ENCODE data around the gene MAN1B1.

MAN1B1 gene

GRCh38 chr9:137086531-137087408 lies at the start of gene MAN1B1:
Gene MAN1B1, plus strand, starts transcription at chr9:137086985. Its CDS starts 15 bp downstream, at chr9:137087000.
- DNase-seq (ENCODE audit: low spot score) = peak; percentile 100

DNA sequence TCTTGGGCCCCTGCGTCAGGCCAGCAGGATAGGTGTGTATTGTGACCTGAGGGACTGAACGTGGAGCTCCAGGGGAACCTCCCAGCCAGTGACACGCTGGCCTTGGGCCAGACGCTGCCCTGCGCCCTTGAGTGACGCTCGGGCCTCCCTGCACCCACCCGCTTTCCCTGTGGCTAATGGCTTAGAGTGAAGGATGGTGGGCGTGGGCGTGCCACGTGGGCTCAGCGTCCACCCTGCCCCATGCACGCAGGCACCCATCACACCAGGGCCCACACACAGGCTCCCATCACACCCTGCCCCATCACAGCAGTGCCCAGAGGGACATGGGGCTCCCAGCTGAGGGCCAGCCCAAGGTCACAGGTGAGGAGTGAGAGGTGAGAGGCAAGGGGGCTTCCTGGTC lies 49.8 kb upstream of the MAN1B1 start:
- no peak for DNase-seq (ENCODE audit: low spot score)

GRCh38 chr9:137037483-137037882 lies 49.3 kb upstream of the MAN1B1 start:
- DNase-seq (ENCODE audit: low spot score) = no peak

DNA sequence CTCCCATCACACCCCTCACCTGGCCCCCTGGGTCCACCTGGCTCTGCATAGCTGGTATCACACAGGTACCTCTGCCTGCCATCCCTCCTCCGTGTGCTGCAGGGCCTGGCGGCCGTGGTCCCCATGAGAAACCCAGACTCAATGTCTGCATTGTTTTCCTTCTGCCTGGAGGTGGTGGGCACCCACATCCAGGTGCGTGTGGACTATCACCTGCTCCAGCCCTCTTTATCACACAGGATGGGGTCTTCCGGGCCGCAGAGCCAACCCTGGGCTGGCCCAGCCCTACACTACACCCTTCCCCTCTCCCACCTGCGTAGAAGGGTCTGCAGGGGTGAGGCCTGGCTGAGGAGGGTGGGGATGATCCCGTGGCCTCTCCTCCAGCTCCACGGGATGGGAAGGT lies 47.9 kb upstream of the MAN1B1 start:
- DNase-seq (ENCODE audit: low spot score) = no peak

DNA sequence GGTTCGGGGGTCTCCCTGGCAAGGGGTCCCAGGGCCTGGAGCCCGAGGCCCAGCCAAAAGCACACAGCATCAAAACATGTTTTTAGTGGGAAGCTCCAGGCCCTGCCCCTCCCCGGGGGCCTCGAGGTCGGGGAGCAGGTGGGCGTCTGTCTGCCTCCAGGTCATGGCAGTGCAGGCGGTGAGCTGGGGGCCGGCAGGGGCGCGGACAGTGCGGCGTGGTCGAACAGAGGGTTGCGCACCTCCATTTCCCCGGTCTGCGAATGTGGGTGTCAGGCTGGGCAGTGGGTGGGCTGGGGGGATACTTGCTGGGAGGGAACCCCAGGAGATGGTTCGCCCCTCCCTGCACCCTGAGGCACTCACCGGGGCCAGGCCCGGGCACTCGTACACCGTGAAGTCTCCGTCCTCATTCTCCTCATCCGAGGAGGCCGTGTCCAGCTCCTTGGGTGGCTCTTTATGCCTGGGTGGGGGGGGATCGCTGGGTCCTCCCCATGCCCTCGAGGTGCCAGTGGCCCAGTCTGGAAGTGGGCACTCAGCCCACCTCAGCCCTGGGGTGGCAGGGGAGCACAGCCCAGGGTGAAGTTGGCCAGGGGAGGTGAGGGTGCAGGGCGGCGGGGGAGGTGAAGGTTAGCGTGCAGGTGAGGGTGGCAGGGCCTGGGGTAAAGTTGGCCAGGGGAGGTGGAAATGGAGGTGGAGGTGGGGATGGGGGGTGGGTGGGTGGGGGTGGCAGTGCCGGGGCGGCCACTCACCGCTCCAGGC lies 47.0 kb upstream of the MAN1B1 start:
- DNase-seq (ENCODE audit: low spot score) = no peak

- DNase-seq (ENCODE audit: low spot score) = no peak
Measured at GRCh38 chr9:137040568-137040967, 46.2 kb upstream of the MAN1B1 start.

DNA sequence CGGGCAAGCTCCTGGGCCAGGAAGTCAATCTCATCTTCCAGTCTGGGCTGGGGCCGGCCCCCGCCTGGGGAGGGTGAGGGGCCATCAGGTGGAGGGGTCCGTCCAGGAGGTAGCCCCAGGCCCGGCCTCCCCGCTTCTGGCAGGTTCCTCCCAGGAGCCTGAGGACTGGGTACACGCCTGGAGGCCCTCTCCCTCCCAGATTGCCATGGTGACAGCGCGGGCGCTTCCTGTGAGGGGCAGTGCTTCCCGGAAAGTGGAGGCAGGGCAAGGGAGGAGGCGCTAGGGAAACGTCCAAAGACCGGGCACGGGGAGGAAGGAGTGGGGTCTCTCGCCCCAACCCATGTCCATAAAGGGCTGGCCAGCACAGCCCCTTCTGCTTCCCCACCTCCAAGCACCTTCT lies 45.7 kb upstream of the MAN1B1 start:
- no peak for DNase-seq (ENCODE audit: low spot score)

GRCh38 chr9:137042751-137043727 lies 43.7 kb upstream of the MAN1B1 start:
- no peak for DNase-seq (ENCODE audit: low spot score)

- no peak for DNase-seq (ENCODE audit: low spot score)
Measured at GRCh38 chr9:137044037-137044436, 42.7 kb upstream of the MAN1B1 start.

GRCh38 chr9:137044502-137045177 lies 42.1 kb upstream of the MAN1B1 start:
- no peak for DNase-seq (ENCODE audit: low spot score)

- DNase-seq (ENCODE audit: low spot score) = peak; percentile 75
Measured at GRCh38 chr9:137045294-137046087, 41.3 kb upstream of the MAN1B1 start.

GRCh38 chr9:137046088-137046787 lies 40.5 kb upstream of the MAN1B1 start, which contains the start of gene NPDC1:
Gene NPDC1, minus strand, starts transcription at chr9:137046177. Its CDS starts 188 bp downstream, at chr9:137045989.
- peak; percentile 94 for DNase-seq (ENCODE audit: low spot score)

GRCh38 chr9:137048655-137049543 lies 37.9 kb upstream of the MAN1B1 start:
- DNase-seq (ENCODE audit: low spot score) = no peak

DNA sequence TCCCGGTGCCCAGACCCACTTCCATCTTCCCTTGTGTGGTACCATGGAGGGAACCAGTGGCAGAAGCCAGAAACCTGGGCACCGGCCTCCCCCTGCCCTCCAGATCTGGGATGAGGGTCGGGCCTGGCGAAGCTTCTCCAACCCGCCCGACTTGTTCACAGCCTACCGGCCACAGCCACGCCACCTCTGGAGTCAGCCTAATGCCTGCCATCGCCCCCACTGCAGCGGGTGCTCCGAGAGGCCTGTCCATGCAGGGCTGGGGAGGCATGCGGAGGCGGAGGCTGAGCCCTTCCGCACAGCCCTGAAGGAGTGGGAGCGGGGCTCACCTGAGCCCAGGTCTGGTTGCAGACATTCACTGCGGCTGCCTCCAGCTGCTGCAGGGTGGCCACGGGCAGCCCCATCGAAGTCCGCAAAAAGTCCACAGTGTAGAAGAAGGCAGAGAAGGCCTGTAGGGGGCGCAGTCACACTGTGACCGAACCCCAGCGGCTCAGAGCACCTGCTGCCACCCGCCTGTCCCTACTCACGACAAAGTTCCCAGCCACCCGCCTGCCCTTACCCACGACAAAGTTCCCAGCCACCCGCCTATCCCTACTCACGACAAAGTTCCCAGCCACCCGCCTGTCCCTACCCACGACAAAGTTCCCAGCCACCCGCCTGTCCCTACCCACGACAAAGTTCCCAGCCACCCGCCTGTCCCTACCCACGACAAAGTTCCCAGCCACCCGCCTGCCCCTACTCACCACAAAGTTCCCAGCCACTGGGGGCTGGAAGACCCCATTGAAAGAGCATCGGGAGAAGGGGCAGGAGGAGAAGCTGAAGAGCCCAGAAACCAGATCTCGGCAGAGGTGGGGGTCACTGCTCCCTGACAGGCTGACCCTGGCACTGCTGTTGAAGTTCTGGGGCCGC lies 37.0 kb upstream of the MAN1B1 start:
- DNase-seq (ENCODE audit: low spot score) = peak; percentile 78

- no peak for DNase-seq (ENCODE audit: low spot score)
Measured at GRCh38 chr9:137050570-137050969, 36.2 kb upstream of the MAN1B1 start.

DNA sequence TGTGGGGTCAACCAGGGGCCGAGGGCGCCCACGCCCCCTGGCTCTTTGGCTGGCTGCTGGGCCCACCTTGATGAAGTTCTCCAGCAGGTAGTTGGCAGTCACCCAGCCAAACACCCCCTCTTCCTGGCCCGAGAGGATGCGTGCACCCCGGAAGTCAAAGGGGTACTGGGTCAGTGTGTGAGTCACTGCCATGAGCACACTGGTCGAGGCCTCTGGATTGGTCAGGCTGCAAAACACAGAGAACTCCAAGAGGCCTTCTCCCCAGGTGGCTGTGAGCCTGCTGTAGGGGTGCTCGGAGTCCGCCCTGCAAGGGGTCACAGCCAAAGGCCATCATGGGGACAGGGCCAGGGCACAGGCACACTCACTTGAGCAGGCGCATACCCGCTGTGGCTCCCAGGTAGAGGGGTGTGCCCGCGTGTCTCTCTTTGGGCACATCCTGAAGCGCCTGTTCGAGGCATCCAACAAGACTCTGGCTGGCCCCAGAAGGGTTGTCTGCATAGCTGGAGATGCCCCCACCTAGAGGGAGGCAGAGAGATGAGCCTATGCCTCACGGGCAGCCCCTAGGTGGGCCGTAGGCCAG lies 35.5 kb upstream of the MAN1B1 start:
- no peak for DNase-seq (ENCODE audit: low spot score)

DNA sequence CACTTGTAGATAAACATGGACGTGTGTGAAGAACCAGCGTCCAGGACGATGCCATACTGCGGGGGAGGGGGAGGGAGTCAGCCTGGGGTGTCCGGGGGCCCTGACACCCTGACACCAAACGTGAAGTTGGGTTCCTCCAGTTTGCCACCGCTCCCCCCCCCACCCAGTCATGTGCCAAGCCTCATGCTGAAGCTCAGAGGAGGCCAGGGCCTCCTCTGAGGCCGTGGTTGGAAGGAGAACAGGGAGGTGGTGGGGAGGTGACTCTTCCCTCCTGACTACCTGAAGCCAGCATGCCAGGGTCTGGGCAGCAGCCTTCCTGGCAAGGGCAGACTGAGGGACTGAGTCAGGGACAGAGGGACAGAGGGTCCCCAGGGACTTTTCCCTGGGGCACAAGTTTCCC lies 34.5 kb upstream of the MAN1B1 start:
- DNase-seq (ENCODE audit: low spot score) = no peak
